DMS153 treated with DMSO at 0.1 percent for 48 hours (cell line): ENCODE results near the gene OSBPL3.

ENCODE experiments used
- DNase-seq: peaks from one replicate; lab custom pipeline; 2025; ENCODE audit not compliant: unreplicated experiment; lab: John Stamatoyannopoulos, UW

The OSBPL3 gene

GRCh38 chr7:24769014-24769830 is 210.8 kb downstream of the OSBPL3 start:
- DNase-seq: no peak

- no peak for DNase-seq
These were observed 212.0 kb downstream of the OSBPL3 start for GRCh38 chr7:24767878-24768569.

- DNase-seq: no peak
These were observed 214.8 kb downstream of the OSBPL3 start for GRCh38 chr7:24764972-24765744.

GRCh38 chr7:24764011-24764410 is 216.0 kb downstream of the OSBPL3 start:
- DNase-seq: no peak

- DNase-seq: no peak
These were observed 216.6 kb downstream of the OSBPL3 start for GRCh38 chr7:24763303-24763901.

- no peak for DNase-seq
These were observed 217.2 kb downstream of the OSBPL3 start for GRCh38 chr7:24762771-24763170.

GRCh38 chr7:24760968-24761367 is 219.0 kb downstream of the OSBPL3 start:
- DNase-seq: no peak

GRCh38 chr7:24757353-24758275 is 222.4 kb downstream of the OSBPL3 start, which contains the start of gene GSDME:
Gene GSDME (minus strand): TSS chr7:24757464. CDS start chr7:24749774, 7,690 bp downstream.
- no peak for DNase-seq

- no peak for DNase-seq
These were observed 223.2 kb downstream of the OSBPL3 start for GRCh38 chr7:24756545-24757352.

- no peak for DNase-seq
These were observed 224.2 kb downstream of the OSBPL3 start for GRCh38 chr7:24755541-24756407.

GRCh38 chr7:24754906-24755506 is 225.0 kb downstream of the OSBPL3 start:
- DNase-seq: no peak

GRCh38 chr7:24752073-24752800 is 227.7 kb downstream of the OSBPL3 start:
- no peak for DNase-seq

GRCh38 chr7:24751484-24751883 is 228.5 kb downstream of the OSBPL3 start:
- DNase-seq: no peak

- no peak for DNase-seq
These were observed 229.4 kb downstream of the OSBPL3 start for GRCh38 chr7:24750441-24751055.

- no peak for DNase-seq
These were observed 231.5 kb downstream of the OSBPL3 start for GRCh38 chr7:24748521-24748920.
